Fibroblast of the conjunctiva (primary cell): Measurements from ENCODE around the gene DSCAM.

Experiments used
- DNase-seq: peaks from one replicate; pipeline ENCODE4 v3.0.0-alpha.2; 2010; ENCODE audit warnings: low read depth

DSCAM gene

GRCh38 chr21:40840401-40841125 is 6.4 kb downstream of the DSCAM start:
- no peak for DNase-seq

GRCh38 chr21:40839521-40839920 is 7.4 kb downstream of the DSCAM start:
- no peak for DNase-seq

GRCh38 chr21:40837456-40837855 is 9.5 kb downstream of the DSCAM start:
- DNase-seq, result no peak

- no peak for DNase-seq
Observed at GRCh38 chr21:40835184-40835694, 11.7 kb downstream of the DSCAM start.

- no peak for DNase-seq
Observed at GRCh38 chr21:40833184-40833583, 13.8 kb downstream of the DSCAM start.

GRCh38 chr21:40832316-40832715 is 14.6 kb downstream of the DSCAM start:
- DNase-seq, result no peak

GRCh38 chr21:40830836-40831235 is 16.1 kb downstream of the DSCAM start:
- no peak for DNase-seq

- DNase-seq, result no peak
Observed at GRCh38 chr21:40829791-40830190, 17.2 kb downstream of the DSCAM start.

- no peak for DNase-seq
Observed at GRCh38 chr21:40829308-40829707, 17.6 kb downstream of the DSCAM start.

GRCh38 chr21:40827509-40827908 is 19.4 kb downstream of the DSCAM start:
- DNase-seq, result no peak

GRCh38 chr21:40819071-40819900 is 27.7 kb downstream of the DSCAM start:
- no peak for DNase-seq

GRCh38 chr21:40813918-40814317 is 33.0 kb downstream of the DSCAM start:
- DNase-seq, result no peak

GRCh38 chr21:40809673-40810197 is 37.2 kb downstream of the DSCAM start:
- DNase-seq, result no peak

- no peak for DNase-seq
Observed at GRCh38 chr21:40803101-40803500, 43.9 kb downstream of the DSCAM start.

- DNase-seq, result no peak
Observed at GRCh38 chr21:40800126-40800525, 46.8 kb downstream of the DSCAM start.

- DNase-seq, result no peak
Observed at GRCh38 chr21:40797891-40798290, 49.1 kb downstream of the DSCAM start.

- DNase-seq, result no peak
Observed at GRCh38 chr21:40797410-40797809, 49.5 kb downstream of the DSCAM start.

GRCh38 chr21:40796464-40796863 is 50.5 kb downstream of the DSCAM start:
- no peak for DNase-seq

- DNase-seq, result no peak
Observed at GRCh38 chr21:40795313-40795712, 51.6 kb downstream of the DSCAM start.

- DNase-seq, result peak; percentile 1
Observed at GRCh38 chr21:40792691-40793456, 54.1 kb downstream of the DSCAM start.

- DNase-seq, result no peak
Observed at GRCh38 chr21:40788635-40789034, 58.3 kb downstream of the DSCAM start.

GRCh38 chr21:40783404-40783803 is 63.6 kb downstream of the DSCAM start:
- DNase-seq, result no peak
